Neutrophil (primary cell): ENCODE measurements around the gene ASB3.

Source experiments
- H3K27ac ChIP-seq: fragments of 200-600 bp; sonication (generic); 2 replicates; pipeline ENCODE4 v1.5.1; 2016; ENCODE audit warnings: mild to moderate bottlenecking, moderate library complexity
- H3K27me3 ChIP-seq: fragments of 200-600 bp; sonication (generic); 2 replicates; pipeline ENCODE4 v1.6.0; 2016; ENCODE audit warnings: mild to moderate bottlenecking
- H3K36me3 ChIP-seq: fragments of 200-600 bp; sonication (generic); 2 replicates; pipeline ENCODE4 v1.5.1; 2017
- H3K4me1 ChIP-seq, 2 experiments: fragments of 200-600 bp in 1 of 2; sonication (generic) in 1 of 2; 1 replicate in 1 of 2; 2 replicates in 1 of 2; pipeline versions ENCODE4 v1.5.1 to v1.6.1; 2013 to 2016; ENCODE audit warnings: low read depth in 1 of 2, low read length in 1 of 2, mild to moderate bottlenecking in 1 of 2, moderate library complexity in 1 of 2; ENCODE audit not compliant: control insufficient read depth in 1 of 2, insufficient read depth in 1 of 2
- H3K4me3 ChIP-seq, 2 experiments: fragments of 200-600 bp in 1 of 2; sonication (generic) in 1 of 2; 1 replicate in 1 of 2; 2 replicates in 1 of 2; pipeline ENCODE4 v1.5.1; 2013 to 2016; ENCODE audit warnings: low read depth in 1 of 2, low read length in 1 of 2, mild to moderate bottlenecking in 1 of 2, moderate library complexity in 1 of 2
- H3K9me3 ChIP-seq: fragments of 200-600 bp; sonication (generic); 2 replicates; pipeline ENCODE4 v1.5.1; 2016
- TF ChIP-seq, protein P1 (sequence below): fragments of 200-600 bp; sonication (generic); IDR thresholded peaks from 2 replicates; pipeline ENCODE4 v1.5.1; 2016; ENCODE audit warnings: antibody characterized with exemption

ASB3 gene

DNA sequence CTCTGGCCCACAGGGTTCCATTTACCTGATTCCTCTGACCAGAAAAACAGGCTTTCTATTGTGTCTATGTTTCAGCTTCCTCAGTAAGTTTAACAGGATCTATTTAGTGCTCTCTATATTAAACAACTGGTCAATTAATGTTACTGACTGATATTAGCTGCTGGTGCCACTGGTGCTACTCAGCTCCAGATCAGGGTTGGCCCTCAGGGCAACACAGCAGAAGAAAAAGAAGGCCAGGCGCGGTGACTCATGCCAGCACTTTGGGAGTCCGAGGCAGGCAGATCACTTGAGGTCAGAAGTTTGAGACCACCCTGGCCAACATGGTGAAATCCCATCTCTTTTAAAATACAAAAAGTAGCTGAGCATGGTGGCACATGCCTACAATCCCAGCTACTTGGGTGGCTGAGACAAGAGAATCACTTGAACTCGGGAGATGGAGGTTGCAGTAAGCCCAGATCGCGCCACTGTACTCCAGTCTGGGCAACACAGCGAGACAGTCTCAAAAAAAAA, 75.4 kb downstream of the ASB3 start:
- peaks cover 25% of the 10 kb centered on the region for H3K36me3 ChIP-seq
- H3K4me3 ChIP-seq: no peak overlapping the region
- H3K4me1 ChIP-seq: no peaks in the 10 kb centered on the region
- no peak overlapping the region for H3K27ac ChIP-seq
- H3K27me3 ChIP-seq: no peaks in the 10 kb centered on the region
- H3K9me3 ChIP-seq: no peaks in the 10 kb centered on the region
- TF ChIP-seq, protein P1, sequence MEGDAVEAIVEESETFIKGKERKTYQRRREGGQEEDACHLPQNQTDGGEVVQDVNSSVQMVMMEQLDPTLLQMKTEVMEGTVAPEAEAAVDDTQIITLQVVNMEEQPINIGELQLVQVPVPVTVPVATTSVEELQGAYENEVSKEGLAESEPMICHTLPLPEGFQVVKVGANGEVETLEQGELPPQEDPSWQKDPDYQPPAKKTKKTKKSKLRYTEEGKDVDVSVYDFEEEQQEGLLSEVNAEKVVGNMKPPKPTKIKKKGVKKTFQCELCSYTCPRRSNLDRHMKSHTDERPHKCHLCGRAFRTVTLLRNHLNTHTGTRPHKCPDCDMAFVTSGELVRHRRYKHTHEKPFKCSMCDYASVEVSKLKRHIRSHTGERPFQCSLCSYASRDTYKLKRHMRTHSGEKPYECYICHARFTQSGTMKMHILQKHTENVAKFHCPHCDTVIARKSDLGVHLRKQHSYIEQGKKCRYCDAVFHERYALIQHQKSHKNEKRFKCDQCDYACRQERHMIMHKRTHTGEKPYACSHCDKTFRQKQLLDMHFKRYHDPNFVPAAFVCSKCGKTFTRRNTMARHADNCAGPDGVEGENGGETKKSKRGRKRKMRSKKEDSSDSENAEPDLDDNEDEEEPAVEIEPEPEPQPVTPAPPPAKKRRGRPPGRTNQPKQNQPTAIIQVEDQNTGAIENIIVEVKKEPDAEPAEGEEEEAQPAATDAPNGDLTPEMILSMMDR: no peak

DNA sequence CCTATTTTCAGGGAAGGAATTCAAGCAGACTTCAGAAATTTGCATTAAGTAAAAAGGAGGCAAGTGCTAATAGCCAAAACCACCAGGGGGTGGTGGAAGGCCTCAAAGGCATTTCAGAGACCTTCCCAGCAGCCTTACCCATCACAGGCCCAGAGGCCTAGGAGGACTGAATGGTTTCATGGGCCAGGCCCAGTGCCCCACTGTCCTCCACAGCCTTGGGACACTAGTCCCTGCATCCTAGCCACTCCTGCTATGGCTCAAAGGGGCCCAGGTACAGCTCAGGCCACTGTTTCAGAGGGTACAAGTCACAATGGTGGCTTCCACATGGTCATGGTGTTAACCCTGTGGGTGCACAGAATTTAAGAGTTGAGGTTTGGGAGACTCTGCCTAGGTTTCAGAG, 77.8 kb downstream of the ASB3 start:
- Histone ChIP-seq H3K27me3 (no peaks in the 10 kb centered on the region), H3K27ac (no peak overlapping the region), H3K9me3 (no peaks in the 10 kb centered on the region), H3K36me3 (peaks cover 13% of the 10 kb centered on the region), H3K4me3 (no peak overlapping the region), H3K4me1 (no peaks in the 10 kb centered on the region)
- TF ChIP-seq, protein P1: no peak

DNA sequence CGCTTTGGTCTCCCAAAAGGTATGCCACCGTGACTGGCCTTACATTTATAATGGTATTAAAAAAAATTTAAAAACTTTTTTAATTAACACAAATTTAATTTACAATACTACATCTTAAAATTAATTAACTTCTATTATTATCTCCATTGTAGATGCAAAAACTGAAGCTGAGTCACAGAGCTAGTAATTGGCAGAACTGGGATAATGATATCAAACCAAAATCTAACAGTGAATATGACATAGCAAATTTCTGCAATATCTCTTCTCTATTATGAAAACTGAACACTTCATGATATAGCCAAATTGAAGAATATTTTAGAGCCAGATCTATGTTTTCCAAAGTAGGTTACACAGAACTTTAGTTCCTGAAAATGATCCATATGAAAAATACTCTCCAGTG, 85.5 kb downstream of the ASB3 start:
- TF ChIP-seq, protein P1: no peak
- Histone ChIP-seq H3K4me3 (no peak overlapping the region), H3K27ac (no peak overlapping the region), H3K36me3 (peaks cover 12% of the 10 kb centered on the region), H3K9me3 (no peaks in the 10 kb centered on the region), H3K4me1 (no peaks in the 10 kb centered on the region), H3K27me3 (no peaks in the 10 kb centered on the region)

DNA sequence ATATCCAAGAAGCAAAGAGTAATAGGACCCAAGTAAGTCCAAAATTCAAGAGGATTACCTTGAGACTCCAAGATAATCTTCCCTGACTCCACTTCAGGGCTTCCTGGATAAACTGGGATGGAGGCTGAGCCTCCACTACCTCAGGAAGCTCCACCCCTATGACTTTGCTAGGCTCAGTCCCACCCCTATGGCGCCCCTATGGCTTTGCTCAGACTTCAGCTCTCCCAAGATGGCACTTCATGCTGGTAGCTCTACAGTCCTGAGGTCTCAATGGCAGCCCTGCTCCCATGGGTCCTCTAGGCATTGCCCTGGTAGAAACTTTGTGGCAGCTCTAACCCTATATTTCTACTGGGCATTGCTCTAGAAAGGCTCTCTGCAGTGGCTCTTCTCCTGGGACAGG, 89.1 kb downstream of the ASB3 start:
- Histone ChIP-seq H3K4me1 (no peaks in the 10 kb centered on the region), H3K4me3 (no peak overlapping the region), H3K27me3 (no peaks in the 10 kb centered on the region), H3K27ac (no peak overlapping the region), H3K9me3 (no peaks in the 10 kb centered on the region), H3K36me3 (peaks cover 12% of the 10 kb centered on the region)
- TF ChIP-seq, protein P1: no peak

DNA sequence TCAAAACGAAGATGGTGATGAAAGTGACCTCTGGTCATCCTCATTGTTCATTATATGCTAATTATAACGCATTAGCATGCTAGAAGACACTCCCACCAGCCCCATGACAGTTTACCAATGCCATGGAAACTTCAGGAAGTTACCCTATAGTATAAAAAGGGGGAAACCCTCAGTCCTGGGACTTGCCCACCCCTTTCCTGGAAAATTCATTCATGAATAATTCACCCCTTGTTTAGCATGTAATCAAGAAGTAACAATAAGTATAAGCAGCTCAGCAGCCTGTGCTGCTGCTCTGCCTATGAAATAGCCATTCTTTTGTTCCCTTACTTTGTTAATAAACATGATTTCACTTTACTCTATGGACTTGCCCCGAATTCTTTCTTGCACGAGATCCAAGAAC, 89.7 kb downstream of the ASB3 start:
- Histone ChIP-seq H3K27me3 (no peaks in the 10 kb centered on the region), H3K4me1 (no peaks in the 10 kb centered on the region), H3K4me3 (no peak overlapping the region), H3K36me3 (peaks cover 12% of the 10 kb centered on the region), H3K27ac (no peak overlapping the region), H3K9me3 (no peaks in the 10 kb centered on the region)
- TF ChIP-seq, protein P1: no peak

DNA sequence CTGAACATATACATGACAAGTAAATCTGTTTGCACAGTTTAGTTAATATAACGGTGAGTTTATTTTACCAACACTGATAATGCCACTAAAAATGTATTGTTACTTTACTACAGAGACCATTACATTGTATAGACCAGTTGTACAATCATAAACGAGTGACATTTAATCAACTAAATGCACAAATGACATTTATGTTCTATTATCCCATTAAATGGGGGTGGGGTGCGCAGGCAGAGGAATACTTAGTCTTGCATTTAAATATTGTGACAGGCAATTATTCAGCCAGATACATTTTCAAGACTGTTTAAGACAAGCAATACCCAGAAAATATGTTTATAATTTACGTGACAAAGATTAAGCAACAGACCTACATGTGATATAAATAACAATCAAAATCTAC, 91.2 kb downstream of the ASB3 start:
- Histone ChIP-seq H3K4me1 (no peaks in the 10 kb centered on the region), H3K36me3 (peaks cover 12% of the 10 kb centered on the region), H3K27me3 (no peaks in the 10 kb centered on the region), H3K27ac (no peak overlapping the region), H3K4me3 (no peak overlapping the region), H3K9me3 (no peaks in the 10 kb centered on the region)
- TF ChIP-seq, protein P1: no peak
